Neural crest cell (in vitro differentiated cells): ENCODE results near the gene PTPN6. TPM values are rescaled to one million over a fixed set of nuclear protein-coding genes. Genes with fewer than 3 reads are reported as not detected.

Experiments used
- microRNA-seq: library from miRNA; unstranded; fragments of <30 nt; microRNA quantifications from one replicate; pipeline ENCODE4, GENCODE V29; 2020
- total RNA-seq: library from RNA; stranded (reverse); gene quantifications from 2 replicates; pipeline ENCODE4 v1.2.1, GENCODE V29; 2021

The PTPN6 gene
- total RNA-seq, 1 donor from 2014 or later = 1.1 TPM

Small RNA genes within 50 kb of the gene (microRNA-seq; reads per million reads assigned to microRNA genes)
- gene MIR141 (11.8 reads per million, percentile 23 among the genes with 10 or more reads in this experiment), gene MIR200C (296 reads per million, percentile 71 among the genes with 10 or more reads in this experiment)

Other genes with a start within 250 kb of the PTPN6 start
- gene COPS7A, start 227.3 kb upstream of the PTPN6 start, total RNA-seq = 37.5 and 37.7 TPM in 2 replicates
- 203 and 217 TPM in 2 replicates for gene MLF2, start 198.2 kb upstream of the PTPN6 start, total RNA-seq
- 629 and 669 TPM in 2 replicates for gene PTMS, start 185.0 kb upstream of the PTPN6 start, total RNA-seq
- 4.7 and 4.9 TPM in 2 replicates for gene LAG3, start 178.8 kb upstream of the PTPN6 start, total RNA-seq
- 3.8 and 4.1 TPM in 2 replicates for gene CD4, start 161.8 kb upstream of the PTPN6 start, total RNA-seq
- gene GPR162, start 129.5 kb upstream of the PTPN6 start, total RNA-seq = 16.4 and 17.4 TPM in 2 replicates
- 47.4 and 52.7 TPM in 2 replicates for gene P3H3, start 122.9 kb upstream of the PTPN6 start, total RNA-seq
- 21.2 and 22.2 TPM in 2 replicates for gene GNB3, start 110.4 kb upstream of the PTPN6 start, total RNA-seq
- 67.9 and 71.7 TPM in 2 replicates for gene CDCA3, start 100.1 kb upstream of the PTPN6 start, total RNA-seq
- 172 and 173 TPM in 2 replicates for gene USP5, start 99.2 kb upstream of the PTPN6 start, total RNA-seq
- 685 and 713 TPM in 2 replicates for gene TPI1, start 83.8 kb upstream of the PTPN6 start, total RNA-seq
- gene SPSB2, start 78.1 kb upstream of the PTPN6 start, total RNA-seq = 6.2 and 7.0 TPM in 2 replicates
- gene LRRC23, start 46.5 kb upstream of the PTPN6 start, total RNA-seq = 4.8 and 5.2 TPM in 2 replicates
- gene ENO2, start 36.8 kb upstream of the PTPN6 start, total RNA-seq = 67.5 and 68.4 TPM in 2 replicates
- 118 and 122 TPM in 2 replicates for gene ATN1, start 23.4 kb upstream of the PTPN6 start, total RNA-seq
- not detected in 2 replicates for gene RNU7-1, start 7.5 kb upstream of the PTPN6 start, total RNA-seq
- 293 and 298 TPM in 2 replicates for gene C12orf57, start 7.3 kb upstream of the PTPN6 start, total RNA-seq
- gene PHB2, start 19.3 kb downstream of the PTPN6 start, total RNA-seq = 330 and 335 TPM in 2 replicates
- 57.5 and 65.5 TPM in 2 replicates for gene EMG1, start 19.6 kb downstream of the PTPN6 start, total RNA-seq
- 29.7 and 32.8 TPM in 2 replicates for gene LPCAT3, start 67.1 kb downstream of the PTPN6 start, total RNA-seq
- 2.2 and 3.6 TPM in 2 replicates for gene C1S, start 109.4 kb downstream of the PTPN6 start, total RNA-seq
- gene C1R, start 141.1 kb downstream of the PTPN6 start, total RNA-seq = 4.0 and 5.3 TPM in 2 replicates
- gene C1RL, start 157.9 kb downstream of the PTPN6 start, total RNA-seq = 12.8 and 15.3 TPM in 2 replicates
- 0.65 and 1.0 TPM in 2 replicates for gene RBP5, start 177.5 kb downstream of the PTPN6 start, total RNA-seq
- gene CLSTN3, start 179.0 kb downstream of the PTPN6 start, total RNA-seq = 28.2 and 30.4 TPM in 2 replicates
- gene PEX5, start 238.3 kb downstream of the PTPN6 start, total RNA-seq = 40.2 and 42.2 TPM in 2 replicates